Measurements from ENCODE around the gene PITPNB. TPM values are rescaled to one million over a fixed set of nuclear protein-coding genes. Genes with fewer than 3 reads are reported as not detected.

PITPNB gene
- total and polyA plus RNA-seq, 7 donors, result 20.4 to 135 (median 79.9) TPM

GRCh38 chr22:27825174-27825573, 93.9 kb downstream of the PITPNB start:
- Histone ChIP-seq H3K27ac (no peak overlapping the region), H3K27me3 (no peaks in the 10 kb centered on the region), H3K9me3 (no peaks in the 10 kb centered on the region), H3K36me3 (no peaks in the 10 kb centered on the region), H3K4me1 (no peaks in the 10 kb centered on the region), H3K4me3 (no peak overlapping the region)
- intact Hi-C loops (cut with DNase I), result no loop called here
- 91 to 94% methylated on average over 6 of the region's 6 CpGs for WGBS, 2 donors
- TF ChIP-seq EP300 (IDR thresholded peaks at IDR 0.05) (no peak), CTCF (IDR thresholded peaks at IDR 0.05) (no peak), POLR2A (IDR thresholded peaks at IDR 0.05) (no peak)
- no peak for DNase-seq

DNA sequence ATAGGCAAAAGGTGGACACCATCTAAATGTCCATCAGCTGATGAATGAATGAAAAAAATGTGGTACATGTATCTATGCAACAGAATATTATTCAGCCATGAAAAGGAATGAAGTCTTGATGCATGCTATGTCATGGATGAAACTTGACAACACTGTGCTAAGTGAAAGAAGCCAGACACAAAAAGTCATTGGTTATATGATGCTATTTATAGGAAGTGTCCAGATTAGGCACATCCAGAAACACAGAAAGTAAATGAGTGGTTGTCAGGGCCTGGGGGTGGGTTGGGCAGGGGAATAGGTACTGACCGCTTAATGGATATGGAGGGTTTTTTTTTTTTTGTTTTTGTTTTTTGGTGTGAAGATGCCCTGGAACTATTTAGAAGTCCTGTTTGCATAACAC, 95.8 kb downstream of the PITPNB start:
- no peak overlapping the region for H3K4me3 ChIP-seq
- intact Hi-C loops (cut with DNase I), result no loop called here
- no peak overlapping the region for H3K27ac ChIP-seq
- no peaks in the 10 kb centered on the region for H3K36me3 ChIP-seq
- WGBS, 2 donors, result 50 to 96% methylated on average over 1 of the region's 1 CpG
- H3K9me3 ChIP-seq, result no peaks in the 10 kb centered on the region
- DNase-seq, result no peak
- no peak for TF ChIP-seq CTCF (IDR thresholded peaks at IDR 0.05)
- TF ChIP-seq POLR2A (IDR thresholded peaks at IDR 0.05), result no peak
- TF ChIP-seq POLR2AphosphoS5 (IDR thresholded peaks at IDR 0.05), result no peak
- TF ChIP-seq EP300 (IDR thresholded peaks at IDR 0.05), result no peak
- no peaks in the 10 kb centered on the region for H3K4me1 ChIP-seq
- no peaks in the 10 kb centered on the region for H3K27me3 ChIP-seq

GRCh38 chr22:27820896-27821866, 97.9 kb downstream of the PITPNB start:
- TF ChIP-seq CTCF (IDR thresholded peaks at IDR 0.05) (no peak), EP300 (IDR thresholded peaks at IDR 0.05) (no peak), POLR2AphosphoS5 (IDR thresholded peaks at IDR 0.05) (no peak), POLR2A (IDR thresholded peaks at IDR 0.05) (no peak)
- no peak overlapping the region for H3K27ac ChIP-seq
- H3K4me1 ChIP-seq, result no peaks in the 10 kb centered on the region
- WGBS, 2 donors, result 49 to 74% methylated on average over 22 of the region's 22 CpGs
- no peaks in the 10 kb centered on the region for H3K9me3 ChIP-seq
- no peaks in the 10 kb centered on the region for H3K36me3 ChIP-seq
- DNase-seq, result no peak
- intact Hi-C loops (cut with DNase I), result no loop called here
- no peaks in the 10 kb centered on the region for H3K27me3 ChIP-seq
- no peak overlapping the region for H3K4me3 ChIP-seq

- no peaks in the 10 kb centered on the region for H3K36me3 ChIP-seq
- intact Hi-C loops (cut with DNase I), result no loop called here
- no peak overlapping the region for H3K27ac ChIP-seq
- no peaks in the 10 kb centered on the region for H3K9me3 ChIP-seq
- peaks cover 0 to under 1% (median 0%) of the 10 kb centered on the region in 4 donors for H3K4me1 ChIP-seq
- no peaks in the 10 kb centered on the region for H3K27me3 ChIP-seq
- DNase-seq, result no peak
- H3K4me3 ChIP-seq, result no peak overlapping the region
- TF ChIP-seq EP300 (IDR thresholded peaks at IDR 0.05), result no peak
- TF ChIP-seq POLR2A (IDR thresholded peaks at IDR 0.05), result no peak
- TF ChIP-seq POLR2AphosphoS5 (IDR thresholded peaks at IDR 0.05), result no peak
- TF ChIP-seq CTCF (IDR thresholded peaks at IDR 0.05), result no peak
- WGBS, 2 donors, result 83 to 86% methylated on average over 3 of the region's 3 CpGs
These were observed 102.5 kb downstream of the PITPNB start for GRCh38 chr22:27816552-27816951.

All from sigmoid colon (tissue), 7 donors.